Activated CD8-positive, alpha-beta memory T cell treated with anti-CD3 and anti-CD28 coated beads, Interleukin-2, amount 50 U/mL, for 24 hours (primary cell): Measurements from ENCODE around the gene NACAD.

Source experiments
- DNase-seq: peaks from one replicate; pipeline ENCODE4 v3.0.0-alpha.2; 2020; ENCODE audit errors: extremely low read depth

NACAD gene

GRCh38 chr7:45088146-45088701 is 545 bp downstream of the NACAD start:
- DNase-seq = no peak

- no peak for DNase-seq
Measured at GRCh38 chr7:45087301-45088145, 1.2 kb downstream of the NACAD start.

- DNase-seq = no peak
Measured at GRCh38 chr7:45086331-45087065, 2.3 kb downstream of the NACAD start.

- no peak for DNase-seq
Measured at GRCh38 chr7:45085619-45086200, 3.1 kb downstream of the NACAD start.

- no peak for DNase-seq
Measured at GRCh38 chr7:45084901-45085618, 3.7 kb downstream of the NACAD start.

- no peak for DNase-seq
Measured at GRCh38 chr7:45084336-45084735, 4.4 kb downstream of the NACAD start.

GRCh38 chr7:45082831-45083331 is 5.9 kb downstream of the NACAD start:
- no peak for DNase-seq

- no peak for DNase-seq
Measured at GRCh38 chr7:45082031-45082830, 6.5 kb downstream of the NACAD start.

GRCh38 chr7:45081670-45081974 is 7.1 kb downstream of the NACAD start:
- DNase-seq = no peak

- no peak for DNase-seq
Measured at GRCh38 chr7:45080958-45081669, 7.7 kb downstream of the NACAD start.

- DNase-seq = no peak
Measured at GRCh38 chr7:45080265-45080957, 8.4 kb downstream of the NACAD start.

- DNase-seq = no peak
Measured at GRCh38 chr7:45078125-45078681, 10.6 kb downstream of the NACAD start.

GRCh38 chr7:45077579-45077978 is 11.2 kb downstream of the NACAD start:
- DNase-seq = no peak

GRCh38 chr7:45076946-45077345 is 11.8 kb downstream of the NACAD start:
- no peak for DNase-seq

GRCh38 chr7:45075871-45076796 is 12.6 kb downstream of the NACAD start:
- DNase-seq = no peak

- no peak for DNase-seq
Measured at GRCh38 chr7:45075355-45075644, 13.5 kb downstream of the NACAD start.

GRCh38 chr7:45074528-45075354 is 14.0 kb downstream of the NACAD start:
- no peak for DNase-seq
